Small intestine (tissue), 7 donors: ENCODE data around the gene MRE11. TPM values are rescaled to one million over a fixed set of nuclear protein-coding genes. Genes with fewer than 3 reads are reported as not detected.
"Not testable (repeated sequence)": the region's sequence is repeated elsewhere in the genome, so short reads cannot be mapped to it uniquely, and the experiment has no call there.

Experiments used
- DNase-seq, 2 donors: peaks; one replicate each; pipeline versions ENCODE4 v3.0.0 to v3.0.0-alpha.2; 2013
- FAIRE-seq: peaks from 2 replicates; lab custom pipeline; 2012; peaks lifted over from hg19 to GRCh38; lab: Jason Lieb, UNC
- H3K27ac ChIP-seq, 3 donors: one replicate each; pipeline ENCODE4 v1.5.1; 2013; ENCODE audit warnings: low read length in 2 of 3, mild to moderate bottlenecking in 2 of 3, control low read depth in 1 of 3, inconsistent platforms in 1 of 3, low read depth in 1 of 3, moderate library complexity in 1 of 3
- H3K27me3 ChIP-seq, 3 donors: one replicate each; pipeline ENCODE4 v1.6.1; 2013; ENCODE audit warnings: low read length in 3 of 3, inconsistent platforms in 1 of 3; ENCODE audit not compliant: control insufficient read depth in 3 of 3, insufficient read depth in 3 of 3
- H3K36me3 ChIP-seq, 3 donors: one replicate each; pipeline ENCODE4 v1.6.1; 2013; ENCODE audit warnings: low read length in 3 of 3, inconsistent platforms in 1 of 3, low read depth in 1 of 3, mild to moderate bottlenecking in 1 of 3, moderate library complexity in 1 of 3; ENCODE audit not compliant: control insufficient read depth in 3 of 3, insufficient read depth in 2 of 3
- H3K4me1 ChIP-seq, 3 donors: one replicate each; pipeline ENCODE4 v1.6.1; 2013; ENCODE audit warnings: low read length in 2 of 3, inconsistent platforms in 1 of 3, low read depth in 1 of 3, mild to moderate bottlenecking in 1 of 3, moderate library complexity in 1 of 3; ENCODE audit not compliant: control insufficient read depth in 3 of 3, insufficient read depth in 2 of 3
- H3K4me3 ChIP-seq, 3 donors: one replicate each; pipeline ENCODE4 v1.5.1; 2013; ENCODE audit warnings: low read length in 3 of 3, control low read depth in 1 of 3, inconsistent platforms in 1 of 3, low read depth in 1 of 3, mild to moderate bottlenecking in 1 of 3, moderate library complexity in 1 of 3
- H3K9me3 ChIP-seq, 2 donors: one replicate each; pipeline ENCODE4 v1.6.1; 2013; ENCODE audit warnings: low read depth in 1 of 2, low read length in 1 of 2; ENCODE audit not compliant: control insufficient read depth in 2 of 2, insufficient read depth in 1 of 2
- WGBS, 3 donors: extraction: QIAGEN DNeasy Blood & Tissue Kit; methylation state at CpG; one replicate each; pipeline ENCODE4 v1.1.7; 2013; 5-methylcytosine and 5-hydroxymethylcytosine counted together
- polyA plus RNA-seq, 4 donors: library from polyadenylated mRNA; stranded (reverse) in 3 of 4; unstranded in 1 of 4; fragments of 200-250 nt in 3 of 4; fragments of 120-200 nt in 1 of 4; gene quantifications; one replicate each; pipeline versions ENCODE4 v1.2.1 to v1.2.3, GENCODE V29; 2013
- donor health status: healthy with polysubstance abuse.
- donor health status: control.
- donor health status: control.
- donor health status: Bipolar disorder and iron deficiency.
- donor health status: healthy.

The MRE11 gene
- polyA plus RNA-seq, 4 donors, result 1.1 to 24.3 (median 3.9) TPM

DNA sequence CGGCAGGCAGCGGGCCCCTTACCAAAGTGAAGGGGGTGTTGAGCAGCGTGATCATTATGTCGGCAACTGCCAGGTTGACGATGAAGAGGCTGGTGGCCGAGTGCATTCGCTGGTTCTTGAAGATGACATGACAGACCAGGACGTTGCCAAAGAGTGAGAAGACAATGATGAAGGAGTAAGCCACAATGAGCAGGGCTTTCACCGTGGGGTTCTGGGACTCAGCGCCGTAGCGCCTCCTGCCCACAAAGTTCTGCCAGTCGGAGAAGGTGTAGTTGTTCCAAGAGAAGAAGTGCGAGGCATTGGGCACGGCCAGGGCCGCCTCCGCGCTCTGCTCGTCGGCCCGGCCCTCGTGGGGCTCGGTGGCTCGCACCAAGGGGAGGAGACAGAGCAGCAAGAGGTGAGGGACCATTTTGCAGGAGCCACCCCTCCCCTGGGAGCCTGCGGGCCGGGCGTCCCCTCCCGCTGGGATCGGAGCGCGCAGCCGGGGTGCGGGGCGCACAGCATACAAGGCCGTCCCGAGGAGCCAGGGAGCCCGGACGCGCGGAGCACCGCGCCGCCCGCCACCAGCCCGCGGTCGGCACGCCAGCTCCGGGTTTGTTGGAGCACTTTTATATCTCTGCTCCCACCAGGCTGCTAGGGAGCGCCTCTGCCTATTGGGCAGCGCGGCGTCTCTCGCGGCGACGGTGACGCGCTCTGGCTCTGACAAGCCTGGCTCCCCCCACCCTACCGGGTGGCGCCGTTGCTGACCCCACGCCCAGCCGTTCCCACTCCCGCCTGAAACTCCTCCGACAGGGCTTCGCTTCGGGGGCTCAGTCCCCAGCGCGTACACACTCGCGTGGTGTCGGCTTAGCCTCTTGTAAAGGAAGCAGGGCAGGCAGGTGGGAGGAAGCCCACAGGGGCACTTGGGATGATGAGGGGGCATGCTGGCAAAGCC, 92.5 kb downstream of the MRE11 start, which contains the start of gene GPR83:
TSS of gene GPR83 (minus strand) at position 581 of the 934 bp plus-strand sequence. CDS start at position 409, 172 bp downstream.
- Histone ChIP-seq H3K27me3 (peaks cover 0 to 44% (median 25%) of the 10 kb centered on the region in 3 donors), H3K4me3 (peak within 1 kb of the TSS in 1 of 3 donors; percentile 24), H3K36me3 (no peaks in the 10 kb centered on the region), H3K4me1 (peaks cover 0 to 5% (median 0%) of the 10 kb centered on the region in 3 donors), H3K27ac (no peak within 1 kb of the TSS), H3K9me3 (no peaks in the 10 kb centered on the region)
- WGBS, 3 donors, result 3 to 11% (median 9%) methylated on average over 53 to 73 of the region's 73 CpGs
- peak in 1 of 2 donors; percentile 38 for DNase-seq
- no peak for FAIRE-seq

DNA sequence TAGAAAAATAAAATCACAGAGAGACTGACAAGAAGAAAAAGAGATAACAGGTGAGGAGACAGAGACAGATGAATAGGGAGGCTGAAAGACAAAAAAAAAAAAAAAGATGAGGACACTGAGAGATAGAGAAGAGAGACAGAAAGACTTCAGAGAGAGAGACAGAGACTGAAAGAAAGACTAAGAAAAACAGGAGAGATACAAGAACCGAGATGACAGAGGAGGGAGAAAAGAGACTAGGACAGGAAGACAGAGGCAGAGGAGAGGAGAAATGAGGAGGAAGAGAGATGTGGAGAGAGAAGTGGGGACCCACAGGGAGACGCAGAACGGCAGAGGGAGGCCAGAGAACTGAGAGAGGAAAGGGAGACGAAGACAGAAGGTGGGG, 93.2 kb downstream of the MRE11 start:
- H3K4me1 ChIP-seq, result peaks cover 0 to 5% (median 0%) of the 10 kb centered on the region in 3 donors
- WGBS, 3 donors, result 18 to 33% (median 18%) methylated on average over 4 of the region's 4 CpGs

DNA sequence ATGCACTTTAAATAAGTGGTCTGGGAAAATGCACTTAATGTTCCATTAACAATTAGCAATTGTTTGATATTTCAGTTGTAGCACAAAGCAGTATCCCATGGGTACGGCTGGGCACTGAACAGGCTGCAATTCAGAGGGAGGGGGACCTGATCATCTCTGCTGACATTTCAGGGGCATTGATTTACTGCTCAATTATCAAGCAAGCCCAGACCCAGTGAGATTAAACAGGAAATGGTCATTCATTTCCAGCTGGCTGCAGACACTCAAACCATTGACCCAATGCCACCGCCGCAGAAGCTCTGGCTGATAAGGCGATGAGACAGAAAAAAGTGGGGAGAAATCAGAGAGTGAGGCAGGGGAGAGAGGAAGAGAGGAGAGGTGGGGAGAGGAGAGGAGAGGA, 93.6 kb downstream of the MRE11 start:
- no peak for FAIRE-seq
- DNase-seq, result no peak
- H3K4me3 ChIP-seq, result no peak overlapping the region
- peaks cover 0 to 44% (median 25%) of the 10 kb centered on the region in 3 donors for H3K27me3 ChIP-seq
- H3K27ac ChIP-seq, result no peak overlapping the region
- peaks cover 0 to 5% (median 0%) of the 10 kb centered on the region in 3 donors for H3K4me1 ChIP-seq
- no peaks in the 10 kb centered on the region for H3K9me3 ChIP-seq
- no peaks in the 10 kb centered on the region for H3K36me3 ChIP-seq
- WGBS, 3 donors, result 27 to 63% (median 44%) methylated on average over 4 of the region's 4 CpGs

More for the DNA sequence above, 93.2 kb downstream of the MRE11 start:
- Histone ChIP-seq H3K36me3 (no peaks in the 10 kb centered on the region), H3K9me3 (no peaks in the 10 kb centered on the region), H3K27me3 (peaks cover 0 to 44% (median 25%) of the 10 kb centered on the region in 3 donors), H3K27ac (no peak overlapping the region), H3K4me3 (peak overlapping the region in 1 of 3 donors; percentile 17)
- no peak for DNase-seq
- no peak for FAIRE-seq

DNA sequence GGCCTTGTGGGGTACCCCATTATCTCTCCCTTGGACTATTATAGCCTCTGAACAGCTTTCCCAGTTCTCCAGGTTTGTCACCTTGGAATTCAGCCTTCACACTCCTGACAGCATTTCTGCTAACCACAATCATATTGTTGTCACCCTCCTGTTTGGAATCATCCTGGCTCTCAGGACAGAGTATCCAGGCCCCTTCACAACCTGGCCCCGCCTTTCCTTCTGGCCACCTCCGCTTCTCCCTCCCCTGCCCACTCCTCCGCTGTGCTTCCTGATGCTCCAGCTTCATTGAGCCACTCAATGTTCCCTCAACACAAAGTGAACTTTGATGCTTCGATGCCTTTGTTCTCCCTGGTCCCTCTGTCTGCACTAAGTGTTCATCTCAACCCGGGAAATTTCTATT, 95.5 kb downstream of the MRE11 start:
- FAIRE-seq (no peak), DNase-seq (no peak)
- Histone ChIP-seq H3K9me3 (no peaks in the 10 kb centered on the region), H3K4me3 (no peak overlapping the region), H3K4me1 (peaks cover 0 to 5% (median 0%) of the 10 kb centered on the region in 3 donors), H3K27ac (no peak overlapping the region), H3K27me3 (peaks cover 0 to 44% (median 25%) of the 10 kb centered on the region in 3 donors), H3K36me3 (no peaks in the 10 kb centered on the region)
- WGBS, 3 donors, result 72 to 80% (median 74%) methylated on average over 5 of the region's 5 CpGs

DNA sequence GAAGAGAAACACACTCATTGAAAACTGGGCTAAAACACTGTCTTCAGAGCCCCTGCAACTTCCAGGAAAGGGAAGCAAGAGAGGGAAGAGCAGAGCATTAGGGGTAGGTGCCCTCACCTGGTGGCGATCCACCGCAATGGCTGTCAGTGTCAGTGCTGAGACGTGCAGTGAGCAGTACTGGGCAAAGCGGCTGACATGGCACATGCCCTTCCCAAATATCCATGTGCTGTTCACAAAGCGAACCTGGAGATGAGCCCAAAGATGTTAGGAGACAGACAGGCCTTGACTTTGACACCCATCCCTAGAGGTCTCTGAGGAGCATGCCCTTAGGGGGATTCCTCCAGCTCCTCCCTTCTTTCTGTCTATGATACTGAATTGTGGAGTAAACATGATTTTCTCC, 97.4 kb downstream of the MRE11 start:
- Histone ChIP-seq H3K27me3 (peaks cover 0 to 30% (median 19%) of the 10 kb centered on the region in 3 donors), H3K27ac (no peak overlapping the region), H3K36me3 (no peaks in the 10 kb centered on the region), H3K4me1 (peaks cover 0 to 5% (median 0%) of the 10 kb centered on the region in 3 donors), H3K9me3 (no peaks in the 10 kb centered on the region), H3K4me3 (no peak overlapping the region)
- WGBS, 3 donors, result 92 to 95% (median 92%) methylated on average over 5 of the region's 5 CpGs
- FAIRE-seq (no peak), DNase-seq (no peak)

DNA sequence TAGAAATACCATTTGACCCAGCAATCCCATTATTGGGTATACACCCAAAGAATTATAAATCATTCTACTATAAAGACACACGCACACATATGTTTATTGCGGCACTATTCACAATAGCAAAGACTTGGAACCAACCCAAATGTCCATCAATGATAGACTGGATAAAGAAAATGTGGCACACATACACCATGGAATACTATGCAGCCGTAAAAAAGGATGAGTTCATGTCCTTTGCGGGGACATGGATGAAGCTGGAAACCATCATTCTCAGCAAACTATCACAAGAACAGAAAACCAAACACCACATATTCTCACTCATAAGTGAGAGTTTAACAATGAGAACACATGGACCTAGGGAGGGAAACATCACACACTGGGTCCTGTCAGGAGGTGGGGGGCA, 101.7 kb downstream of the MRE11 start:
- H3K4me3 ChIP-seq, H3K36me3 ChIP-seq, H3K4me1 ChIP-seq, FAIRE-seq, DNase-seq, H3K9me3 ChIP-seq, H3K27me3 ChIP-seq, H3K27ac ChIP-seq: not testable (repeated sequence)
- 83 to 98% (median 95%) methylated on average over 3 to 4 of the region's 4 CpGs for WGBS, 3 donors

DNA sequence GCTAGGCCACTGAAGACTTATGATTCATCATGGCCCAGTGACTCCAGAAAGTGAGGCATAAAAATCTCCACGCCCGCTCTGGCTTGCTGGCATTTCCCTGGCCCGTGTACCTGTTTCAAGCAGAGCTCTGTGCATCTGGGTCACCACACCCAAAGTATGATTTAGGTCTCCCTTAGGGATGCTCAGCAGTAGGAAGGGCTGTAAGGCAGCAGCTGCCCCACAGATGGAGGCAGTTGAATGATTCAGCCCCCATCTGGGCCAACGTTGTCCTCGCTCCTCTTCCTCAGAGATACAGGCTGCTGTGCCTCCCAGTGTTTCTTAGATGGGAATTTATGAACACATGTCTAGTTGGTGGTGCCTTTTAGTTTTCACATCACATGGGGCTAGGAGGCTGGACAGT, 114.0 kb downstream of the MRE11 start:
- no peaks in the 10 kb centered on the region for H3K27me3 ChIP-seq
- no peak overlapping the region for H3K4me3 ChIP-seq
- WGBS, 3 donors, result 77 to 87% (median 81%) methylated on average over 5 of the region's 5 CpGs
- no peaks in the 10 kb centered on the region for H3K36me3 ChIP-seq
- H3K9me3 ChIP-seq, result no peaks in the 10 kb centered on the region
- no peaks in the 10 kb centered on the region for H3K4me1 ChIP-seq
- no peak for FAIRE-seq
- no peak for DNase-seq
- no peak overlapping the region for H3K27ac ChIP-seq

DNA sequence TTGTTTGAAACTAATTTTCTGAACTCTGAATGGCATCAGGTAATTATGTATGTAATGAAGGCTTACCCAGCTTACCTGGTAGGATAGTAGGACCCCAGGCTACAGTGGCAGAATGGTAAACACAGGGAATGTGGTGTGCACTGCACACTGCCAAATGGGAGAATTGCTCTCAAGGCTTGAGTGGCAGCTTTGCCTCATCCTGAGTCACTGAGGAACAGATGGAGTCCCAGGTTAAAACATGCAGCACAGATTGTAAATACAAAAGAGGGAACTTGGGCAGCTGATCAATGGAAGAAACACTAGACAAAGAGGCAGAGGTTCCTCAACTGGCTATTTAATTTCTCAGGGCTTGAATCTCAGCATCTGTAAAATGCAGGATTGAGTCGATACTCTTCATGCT, 116.8 kb downstream of the MRE11 start:
- no peaks in the 10 kb centered on the region for H3K4me1 ChIP-seq
- H3K36me3 ChIP-seq, result no peaks in the 10 kb centered on the region
- H3K27ac ChIP-seq, result no peak overlapping the region
- H3K4me3 ChIP-seq, result no peak overlapping the region
- H3K9me3 ChIP-seq, result no peaks in the 10 kb centered on the region
- WGBS, 3 donors, result 84 to 95% (median 86%) methylated on average over 1 of the region's 1 CpG
- H3K27me3 ChIP-seq, result no peaks in the 10 kb centered on the region
- FAIRE-seq, result no peak
- no peak for DNase-seq
